NK-92 treated with Interleukin-12 subunit alpha and Interleukin-12 subunit beta, amount 100 ng/mL, for 24 hours (cell line): ENCODE data around the gene FRMPD2.
"Not testable (repeated sequence)": the region's sequence is repeated elsewhere in the genome, so short reads cannot be mapped to it uniquely, and the experiment has no call there.

ENCODE experiments used
- DNase-seq: peaks from one replicate; lab custom pipeline; 2025; lab: John Stamatoyannopoulos, UW

The FRMPD2 gene

DNA sequence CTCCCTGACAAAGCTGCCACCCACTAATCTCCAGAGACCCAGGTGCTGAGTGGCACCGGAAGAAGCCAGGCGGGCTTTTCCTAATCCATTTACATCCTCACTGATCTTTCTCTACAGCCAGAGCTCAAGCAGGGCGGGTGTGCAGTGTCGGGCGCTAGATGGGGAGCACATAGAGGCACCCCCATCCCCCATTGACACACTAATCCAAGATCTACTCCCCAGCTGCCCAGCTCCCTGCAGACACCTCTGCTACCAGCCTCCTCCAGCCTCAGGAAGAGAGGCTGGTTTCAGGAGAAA is 22.2 kb downstream of the FRMPD2 start:
- no peak for DNase-seq

DNA sequence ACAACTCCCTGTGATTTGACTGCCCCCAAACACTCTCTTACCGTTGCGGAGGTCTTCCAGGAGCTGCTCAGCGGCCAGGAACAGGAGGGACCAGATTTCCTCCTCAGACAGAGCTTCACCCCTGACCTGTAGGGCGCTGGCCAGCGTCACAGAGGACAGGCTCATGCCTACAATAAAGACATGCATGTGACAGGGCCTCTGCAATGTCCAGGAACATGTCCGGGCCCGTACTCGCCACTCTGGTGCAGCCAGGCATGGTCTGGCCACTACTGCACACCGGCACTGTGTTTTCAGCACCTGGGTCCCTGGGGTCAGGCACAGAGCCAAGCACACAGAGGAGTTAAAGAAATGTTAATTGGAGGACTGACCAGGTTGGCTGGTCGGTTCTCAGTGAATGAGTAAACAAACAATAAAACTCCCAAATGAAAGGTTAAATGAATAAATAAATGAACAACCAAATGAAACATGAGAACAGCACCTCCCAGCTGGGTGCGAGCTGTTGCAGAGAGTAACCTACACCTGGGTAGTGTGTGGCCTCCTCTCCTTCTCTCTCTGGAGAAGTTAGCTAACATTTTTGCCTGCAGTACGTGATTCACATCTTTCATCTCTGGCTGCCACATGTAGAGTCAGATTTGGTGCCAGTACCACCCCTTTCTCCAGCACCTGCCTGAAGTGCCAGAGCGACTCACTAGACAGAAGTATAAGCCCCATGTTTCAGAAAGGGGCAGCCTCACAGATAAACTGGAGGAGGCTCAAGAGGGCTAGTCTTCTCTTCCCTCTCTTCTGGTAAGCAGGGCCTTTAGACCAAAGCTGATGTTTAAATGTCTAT is 22.8 kb downstream of the FRMPD2 start:
- DNase-seq = no peak

DNA sequence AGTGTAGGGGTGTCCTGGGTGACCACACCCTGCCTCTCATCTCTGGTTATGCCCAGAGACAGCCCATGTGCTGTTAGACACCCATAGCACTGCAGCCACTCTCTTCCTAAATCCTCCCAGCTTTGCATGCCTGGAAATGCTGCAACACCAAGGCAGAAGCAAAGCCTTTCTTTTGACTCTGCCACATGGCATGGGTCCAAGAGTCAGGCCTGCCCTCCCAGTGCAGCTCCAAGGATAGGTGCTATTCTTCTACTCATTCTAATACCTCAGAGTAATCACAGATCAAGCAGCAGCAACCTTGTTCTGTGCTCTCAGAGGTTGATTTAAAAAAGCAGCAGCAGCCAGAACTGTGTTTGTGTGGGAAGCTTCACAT is 23.4 kb downstream of the FRMPD2 start:
- DNase-seq = no peak

DNA sequence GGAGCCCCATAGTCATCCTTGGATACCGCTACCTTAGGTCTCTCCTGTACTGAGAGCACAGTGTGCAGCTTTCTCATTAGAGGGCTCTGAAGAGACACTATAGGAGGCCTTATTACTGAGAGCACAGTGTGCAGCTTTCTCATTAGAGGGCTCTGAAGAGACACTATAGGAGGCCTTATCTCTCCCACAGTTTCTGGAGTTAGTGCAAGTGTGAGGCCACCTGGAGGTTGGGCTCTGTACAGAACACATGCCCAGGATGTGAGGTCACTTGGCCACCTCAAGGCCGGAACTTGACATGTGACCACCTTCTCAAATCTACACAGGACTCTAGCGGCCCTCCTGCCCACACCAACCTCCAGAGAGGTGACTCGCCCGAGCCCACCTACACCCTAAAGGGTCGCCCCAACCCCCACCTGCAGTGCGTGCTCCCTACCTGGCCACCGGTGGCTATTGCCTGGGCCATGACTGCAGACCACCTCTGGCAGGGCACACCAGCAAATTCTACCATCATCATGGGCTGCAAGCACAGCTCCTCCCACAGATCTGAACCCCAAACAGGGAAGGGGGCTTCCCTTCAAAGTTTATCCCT is 24.6 kb downstream of the FRMPD2 start:
- no peak for DNase-seq

DNA sequence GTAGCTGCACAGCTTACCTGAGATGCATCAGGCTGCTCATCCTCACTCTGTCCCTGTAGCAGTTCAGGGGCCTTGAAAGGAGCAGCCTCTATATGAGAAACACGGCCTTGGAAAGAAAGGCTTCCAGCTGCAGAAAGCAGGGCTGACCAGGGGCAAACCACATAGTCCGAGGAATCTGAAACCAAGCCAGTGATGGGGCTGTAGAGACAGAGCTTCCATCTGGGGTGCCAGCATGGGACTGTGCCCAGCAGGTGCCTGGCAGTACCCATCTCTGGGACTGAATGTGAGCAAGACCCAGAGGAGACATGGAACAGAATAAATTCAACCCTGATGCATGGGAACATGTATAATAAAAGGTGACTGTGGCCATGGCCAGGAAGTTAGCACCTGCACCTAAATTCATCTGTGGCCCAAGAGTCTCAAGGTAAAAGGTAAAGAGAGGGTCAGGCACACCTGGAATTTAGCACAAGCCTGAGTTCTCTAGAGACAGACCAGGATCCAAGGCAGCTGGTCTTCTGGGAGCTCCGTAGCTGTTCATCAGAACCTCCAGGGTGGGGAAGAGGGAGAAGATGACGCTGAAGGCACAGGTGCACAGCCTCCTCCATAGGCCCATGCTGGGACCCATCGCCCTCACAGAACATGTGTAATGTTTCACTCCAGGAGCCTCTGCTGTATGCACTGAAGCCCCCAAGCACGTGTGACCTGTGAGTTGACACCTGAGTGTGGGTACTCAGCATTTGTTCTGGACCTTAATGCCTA is 25.3 kb downstream of the FRMPD2 start:
- DNase-seq = no peak

DNA sequence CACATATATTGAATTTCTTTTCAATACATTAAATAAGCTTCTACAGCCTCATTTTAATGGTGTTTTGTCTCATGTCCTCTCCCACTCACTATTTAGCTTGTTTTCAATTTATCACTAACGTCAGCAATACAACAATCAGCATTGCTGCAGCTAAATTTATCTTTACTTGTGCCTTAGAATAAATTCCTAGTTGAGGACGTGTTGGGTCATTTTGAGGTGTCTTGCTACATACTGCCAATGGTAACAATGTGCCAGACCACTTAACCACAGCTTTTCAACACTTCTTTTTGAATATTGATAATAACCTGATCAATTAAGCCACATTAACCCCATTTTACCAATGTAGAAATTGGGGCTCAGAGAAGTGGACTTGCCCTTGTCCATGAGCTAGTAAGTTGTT is 26.0 kb downstream of the FRMPD2 start:
- no peak for DNase-seq

DNA sequence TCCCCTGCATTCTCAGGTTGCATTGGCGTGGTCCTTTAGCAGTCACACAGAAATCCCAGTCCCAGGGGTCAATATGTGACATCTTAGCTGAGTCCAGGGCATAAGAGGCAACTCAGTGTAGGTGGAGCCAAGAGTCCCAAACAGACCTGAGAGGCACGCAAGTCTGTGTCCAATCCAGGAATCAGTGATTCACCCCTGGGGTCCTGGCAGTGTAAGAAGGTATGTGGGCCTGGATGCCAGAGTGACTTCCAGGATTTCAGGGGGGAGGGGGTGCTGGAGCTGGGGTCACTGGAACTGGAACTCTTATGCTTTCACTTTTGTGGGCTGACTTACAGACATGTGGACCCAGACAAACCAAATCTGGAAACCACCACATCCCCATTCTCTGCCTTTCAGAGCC is 26.8 kb downstream of the FRMPD2 start:
- no peak for DNase-seq

DNA sequence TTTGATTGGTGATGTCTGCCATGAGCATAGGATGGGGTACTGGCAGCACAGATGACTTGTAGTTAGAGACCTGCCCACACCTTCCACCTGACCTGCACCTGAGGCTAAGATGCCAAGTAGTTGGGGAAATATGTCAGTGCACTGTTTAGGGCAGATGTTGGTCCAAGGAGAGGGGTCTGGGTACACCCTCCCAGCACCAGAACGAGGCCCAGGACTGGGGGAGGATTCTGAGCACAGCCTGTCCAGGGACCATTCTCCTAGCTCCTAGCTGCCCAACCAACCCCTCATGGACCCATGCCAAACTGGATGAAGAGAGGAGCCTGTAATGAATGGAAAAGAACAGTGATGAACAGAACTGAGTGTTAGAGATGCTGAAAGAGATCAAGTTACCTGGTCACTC is 28.0 kb downstream of the FRMPD2 start:
- DNase-seq = no peak

DNA sequence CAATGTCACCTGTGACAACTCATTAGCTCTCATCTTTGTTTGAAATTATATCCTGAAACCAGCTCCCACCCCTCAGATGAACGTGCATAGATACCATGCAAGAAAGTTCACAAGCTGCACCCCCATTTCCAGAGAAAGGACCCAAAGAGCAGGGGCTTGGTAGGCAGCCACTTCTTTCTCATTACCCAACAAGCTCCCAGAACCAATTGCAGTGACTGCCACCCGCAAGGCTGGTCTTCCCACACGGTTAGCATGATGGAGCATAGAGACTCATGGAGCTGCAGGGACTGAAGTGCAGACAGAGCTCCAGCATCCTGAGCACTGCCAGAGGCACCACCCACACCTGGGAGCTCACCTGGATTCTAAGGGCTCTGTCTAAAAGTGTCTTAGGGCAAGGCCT is 28.5 kb downstream of the FRMPD2 start:
- no peak for DNase-seq

DNA sequence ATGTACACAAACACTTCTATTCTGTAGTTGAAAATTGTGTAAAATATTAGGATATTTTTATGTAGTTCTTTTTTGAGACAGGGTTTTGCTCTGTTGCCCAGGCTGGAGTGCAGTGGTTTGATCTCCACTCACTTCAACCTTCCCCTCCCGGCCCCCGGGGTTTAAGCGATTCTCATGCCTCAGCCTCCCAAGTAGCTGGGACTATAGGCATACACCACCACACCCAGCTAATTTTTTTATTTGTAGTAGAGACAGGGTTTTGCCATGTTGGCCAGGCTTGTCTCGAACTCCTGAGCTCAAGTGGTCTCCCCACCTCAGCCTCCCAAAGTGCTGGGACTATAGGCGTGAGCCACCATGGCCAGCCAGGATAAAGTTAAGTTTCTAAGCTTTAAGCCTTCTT is 30.6 kb downstream of the FRMPD2 start:
- DNase-seq = not testable (repeated sequence)

DNA sequence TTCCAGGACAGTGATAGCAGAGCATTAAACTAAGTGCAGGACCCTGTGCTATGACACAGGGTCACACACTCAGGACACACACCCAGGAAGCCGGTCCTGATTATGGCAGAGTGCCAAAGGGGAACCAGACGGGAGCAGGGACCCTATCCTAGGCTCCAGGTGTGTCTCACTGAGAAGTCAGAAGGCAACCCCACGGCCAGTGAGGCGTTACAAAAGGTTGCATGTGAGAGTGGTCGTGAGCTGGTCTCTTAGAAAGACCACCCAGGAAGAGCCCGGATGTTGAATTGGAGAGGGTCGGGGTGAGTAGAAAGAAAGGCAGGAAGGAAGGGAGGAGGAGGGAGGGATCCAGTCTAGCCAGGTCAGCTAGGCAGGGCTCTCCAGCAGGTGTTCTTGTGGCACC is 31.0 kb downstream of the FRMPD2 start:
- DNase-seq = no peak

DNA sequence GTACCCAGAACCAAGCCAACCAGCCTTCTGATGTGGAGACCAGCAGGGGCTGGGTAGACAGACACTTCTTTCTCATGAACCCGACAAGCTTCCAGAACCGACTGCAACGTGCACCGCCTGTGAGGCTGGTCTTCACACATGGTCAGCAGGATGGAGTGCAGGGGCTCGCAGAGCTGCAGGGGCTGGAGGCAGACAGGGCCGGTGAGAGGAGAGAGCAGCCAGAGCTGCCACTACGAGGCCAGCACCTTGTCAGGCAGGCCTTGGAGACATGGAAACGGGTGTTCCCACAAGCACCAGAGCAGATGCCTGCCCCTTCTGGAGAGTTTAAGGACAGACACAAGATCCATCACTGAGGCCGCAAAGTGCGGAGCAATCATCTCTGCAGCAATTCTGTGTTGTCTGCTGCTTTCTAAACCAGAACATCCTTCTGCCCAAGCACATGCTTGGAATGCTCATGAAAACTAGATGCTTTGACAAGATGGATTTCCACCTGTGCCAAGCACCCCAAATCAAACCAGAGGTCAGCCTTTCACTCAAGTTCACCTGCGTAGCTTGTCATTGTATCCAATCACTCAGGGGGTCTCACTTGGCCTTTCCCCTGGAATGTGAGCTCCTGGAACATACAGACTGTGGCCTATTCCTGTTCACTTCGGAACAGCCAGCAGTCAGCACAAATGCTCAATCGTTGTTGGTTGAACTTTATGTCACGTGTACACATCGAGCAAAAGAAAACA is 32.2 kb downstream of the FRMPD2 start:
- DNase-seq = no peak

DNA sequence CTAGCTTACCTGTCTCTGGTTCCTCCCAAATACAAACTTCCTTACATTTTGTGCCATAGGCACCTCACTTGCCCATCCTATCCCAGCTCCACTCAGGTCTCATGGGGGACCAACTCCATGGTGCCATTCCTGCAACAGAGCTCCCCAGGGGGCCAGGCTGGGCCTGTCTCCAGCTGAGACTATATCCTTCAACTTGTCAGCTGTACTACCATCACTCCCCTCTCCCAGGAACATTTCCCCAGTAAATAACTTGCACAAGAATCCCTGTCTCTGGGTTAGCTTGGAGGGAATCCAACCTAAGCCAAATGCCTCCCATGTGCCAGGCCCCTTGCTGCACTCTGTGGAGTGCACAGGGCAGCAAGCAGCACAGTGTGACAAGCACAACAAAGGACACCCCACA is 33.2 kb downstream of the FRMPD2 start:
- DNase-seq = no peak

DNA sequence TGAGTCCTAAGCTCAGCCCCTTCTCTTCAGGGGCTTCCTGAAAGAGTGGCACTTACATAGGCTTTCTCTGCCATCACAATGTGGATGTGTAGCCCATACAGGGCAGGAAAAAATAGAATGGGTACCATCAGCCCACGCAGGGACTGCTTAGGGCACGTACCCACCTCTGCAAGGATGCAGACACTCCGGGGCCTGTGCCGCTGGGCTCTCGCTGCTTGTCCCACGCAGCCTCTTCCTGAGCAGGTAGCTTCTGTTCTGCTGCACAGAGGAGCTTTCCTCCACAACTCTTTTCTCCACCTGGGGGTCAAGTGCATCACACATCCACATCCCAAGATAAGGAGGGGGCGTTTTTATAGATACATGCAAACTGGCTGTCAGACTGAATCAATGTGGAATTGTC is 34.3 kb downstream of the FRMPD2 start:
- DNase-seq = no peak

DNA sequence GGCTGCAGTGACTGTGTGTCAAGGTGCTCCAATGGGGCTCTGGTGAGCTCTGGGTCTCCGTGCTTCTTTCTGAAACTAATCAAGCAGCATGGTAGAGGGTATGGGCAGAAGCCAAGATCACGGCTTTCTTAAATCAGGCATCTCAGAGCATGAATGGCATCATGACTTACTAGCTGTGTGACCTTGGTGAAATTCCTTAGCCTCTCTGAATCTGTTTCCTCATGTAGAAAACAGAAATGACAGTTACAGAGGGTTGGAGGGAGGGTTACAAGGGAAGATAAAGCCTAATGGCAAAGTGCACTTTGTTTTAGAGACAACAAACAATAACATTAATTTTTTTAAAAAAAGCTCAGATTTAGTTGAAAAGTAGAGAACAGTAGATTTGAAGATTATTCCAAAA is 34.9 kb downstream of the FRMPD2 start:
- no peak for DNase-seq

DNA sequence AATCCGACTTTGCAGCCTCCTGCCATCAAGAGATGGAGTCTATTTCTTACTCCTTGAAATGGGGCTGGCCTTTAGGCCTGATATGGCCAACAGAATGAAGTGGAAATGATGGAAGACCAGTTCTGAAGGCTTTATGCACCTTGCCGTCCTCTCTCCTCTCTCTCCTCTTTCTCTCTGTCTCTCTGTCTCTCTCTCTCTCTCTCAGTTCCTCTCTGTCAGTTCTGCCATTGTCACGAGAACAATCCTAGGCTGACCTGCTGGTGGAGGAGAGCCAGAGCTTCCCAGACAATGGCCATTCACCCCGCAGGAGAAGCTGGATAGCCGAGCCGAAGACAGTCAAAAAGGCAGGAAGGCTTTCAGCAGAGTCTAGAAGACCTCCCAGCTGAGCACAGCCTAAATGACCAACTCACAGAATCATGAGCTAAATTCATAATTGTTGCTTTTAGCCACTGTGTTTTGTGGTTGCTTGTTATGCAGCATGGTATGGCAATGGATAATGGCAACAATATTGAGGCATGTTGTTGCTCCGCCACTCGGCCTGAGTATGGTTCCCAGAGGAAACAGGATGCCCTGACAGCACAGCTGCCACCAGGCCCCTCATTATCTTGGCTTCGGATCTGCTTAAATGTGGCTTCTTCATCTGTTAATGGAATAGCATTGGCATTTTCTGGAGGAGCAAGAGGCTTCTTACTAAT is 35.5 kb downstream of the FRMPD2 start:
- DNase-seq = no peak

DNA sequence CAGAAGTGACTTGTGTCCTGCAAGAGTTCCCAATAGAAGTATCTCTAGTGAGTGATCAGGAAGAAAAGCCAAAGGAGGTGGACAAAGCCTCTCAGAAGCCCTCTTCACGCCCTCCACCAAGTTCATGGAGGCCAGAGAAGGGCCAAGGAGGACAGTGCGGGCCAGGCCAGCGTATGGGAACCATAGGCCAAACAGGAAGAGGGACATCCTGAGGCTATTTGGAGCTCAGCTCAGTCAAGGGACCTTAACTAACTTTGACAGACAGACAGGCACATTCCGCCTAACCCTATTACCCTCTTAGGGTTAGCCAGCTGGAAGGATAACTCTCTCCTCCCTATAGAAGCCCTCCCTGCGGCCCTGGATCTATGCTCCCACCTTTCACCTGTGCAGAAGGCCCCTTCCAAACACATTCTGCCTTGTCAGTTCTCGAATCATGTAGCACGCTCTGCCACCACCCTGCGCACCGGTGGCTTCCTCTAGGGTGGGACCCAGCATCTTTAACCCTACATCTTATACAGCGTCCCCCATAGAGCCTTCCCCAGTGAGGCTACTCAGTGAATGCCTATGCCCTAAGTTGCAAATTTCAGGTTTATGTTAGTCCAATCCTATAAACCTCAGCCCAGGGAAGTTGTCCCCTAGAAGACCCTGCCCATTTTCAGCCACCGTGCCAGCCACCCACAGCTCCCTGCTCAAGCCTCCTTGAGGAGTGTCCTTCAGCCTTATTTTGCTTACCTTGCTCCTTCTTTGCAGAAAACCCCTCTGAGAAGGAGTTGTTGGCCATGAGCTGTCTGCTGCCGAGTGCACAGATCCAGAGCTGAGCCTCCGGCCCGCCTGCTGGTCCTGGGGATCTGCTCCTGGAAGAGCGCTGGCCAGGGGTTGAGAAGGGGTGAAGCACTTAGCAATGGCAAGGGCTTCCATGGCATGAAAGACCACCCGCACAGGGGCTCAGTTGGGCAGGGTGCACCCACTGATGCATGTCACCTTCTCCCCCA is 36.9 kb downstream of the FRMPD2 start:
- DNase-seq = no peak

DNA sequence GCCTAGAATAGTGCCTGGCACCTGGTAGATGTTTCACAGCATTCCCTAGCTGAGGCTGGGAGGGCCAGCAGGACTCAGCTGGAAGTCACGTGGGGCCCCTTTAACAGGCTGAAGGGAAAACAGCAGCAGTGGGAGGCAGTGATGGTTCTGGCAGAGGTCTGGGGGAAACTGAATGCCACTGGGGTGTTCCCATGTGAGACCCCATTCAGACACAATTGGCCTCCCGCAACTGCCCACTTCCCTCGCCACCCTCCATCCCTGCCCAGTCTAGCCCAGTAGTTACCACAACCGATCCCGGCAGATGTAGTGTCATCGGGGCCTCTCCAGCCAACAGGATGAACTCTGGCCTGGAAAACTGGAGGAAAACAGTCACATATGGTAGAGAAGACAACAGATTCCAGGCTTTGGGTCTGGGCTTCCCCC is 38.3 kb downstream of the FRMPD2 start:
- no peak for DNase-seq

DNA sequence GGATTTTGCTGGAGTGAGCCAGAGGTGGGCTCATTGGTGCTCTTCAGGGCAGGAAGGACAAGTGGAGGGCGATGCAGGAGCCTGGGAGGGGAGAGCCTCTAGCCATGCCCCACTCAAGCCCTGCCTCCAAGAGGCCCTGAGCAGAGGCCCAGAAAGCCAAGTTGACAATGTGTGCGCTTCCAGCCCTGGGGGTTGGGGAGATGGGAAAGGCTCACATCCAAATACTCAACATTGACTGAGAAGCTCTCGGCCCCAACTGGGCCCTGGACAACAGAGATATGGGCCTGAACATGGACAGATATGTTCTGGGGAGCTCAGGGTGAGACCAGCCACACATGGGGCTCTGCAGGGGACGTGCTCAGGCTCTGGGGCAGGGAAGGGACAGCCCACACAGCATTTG is 39.0 kb downstream of the FRMPD2 start:
- no peak for DNase-seq

DNA sequence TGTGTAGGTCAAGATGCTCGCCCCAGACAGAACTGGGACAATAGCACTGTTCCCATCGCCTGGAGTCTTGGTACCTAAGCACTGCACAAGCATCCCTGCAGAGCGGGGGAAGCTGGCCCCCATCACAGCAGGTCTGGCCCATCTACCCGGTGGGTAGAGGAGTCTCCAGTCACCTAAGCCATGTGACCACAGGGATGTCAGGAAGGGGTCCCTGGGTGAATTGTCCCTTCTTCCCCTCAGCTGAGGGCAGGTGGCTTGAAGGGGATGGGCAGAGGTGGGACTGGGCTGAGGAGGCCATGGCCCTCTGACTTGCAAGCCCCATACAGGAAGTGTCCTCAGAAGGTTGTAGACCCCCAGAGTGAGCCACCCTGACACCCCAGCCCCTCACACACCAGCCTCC is 39.7 kb downstream of the FRMPD2 start:
- DNase-seq = no peak

DNA sequence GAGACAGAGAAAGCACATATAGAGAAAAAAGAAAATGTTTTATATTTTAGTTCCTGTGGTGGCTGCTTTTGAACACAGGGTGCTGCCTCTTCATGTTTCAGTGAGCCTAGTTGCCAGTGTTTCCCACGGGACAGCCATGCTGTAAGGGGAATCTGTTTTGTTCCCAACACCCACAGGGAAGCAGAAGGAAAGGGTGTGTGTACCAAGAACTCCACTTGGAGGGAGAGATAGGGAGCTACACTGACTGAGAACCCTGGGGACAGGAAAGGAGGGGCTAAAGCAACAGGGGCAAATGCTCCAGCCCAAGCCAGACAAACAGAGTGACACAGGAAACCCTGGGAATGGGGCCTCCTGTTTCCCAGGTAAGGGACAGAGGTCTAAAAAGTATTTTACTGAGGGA is 40.2 kb downstream of the FRMPD2 start:
- DNase-seq = no peak
